GM13976 (cell line): Measurements from ENCODE around the gene TSC2.

Experiments
- DNase-seq: peaks from one replicate; pipeline ENCODE4 v3.0.0; 2012; ENCODE audit warnings: low spot score
- CTCF ChIP-seq: IDR thresholded peaks from 2 replicates; pipeline ENCODE4 v1.5.1; 2012; ENCODE audit warnings: borderline replicate concordance, mild to moderate bottlenecking; ENCODE audit not compliant: insufficient read depth; ENCODE audit errors: extremely low read depth, missing control alignments, control extremely low read depth
- in situ Hi-C: fragments of 300-500 bp; cut with MboI; formaldehyde crosslinking; loops from one replicate; pipeline ENCODE4 v1.12.0; 2022; ENCODE audit warnings: low sequenced_read_pairs, mixed read lengths, inconsistent platforms; ENCODE audit not compliant: unreplicated experiment

TSC2 gene

GRCh38 chr16:2070576-2071453 lies 23.0 kb downstream of the TSC2 start:
- DNase-seq = no peak
- no peak for TF ChIP-seq CTCF
- in situ Hi-C loops = no loop called here

GRCh38 chr16:2071454-2072202 lies 23.8 kb downstream of the TSC2 start:
- in situ Hi-C loops = no loop called here
- TF ChIP-seq CTCF = no peak
- no peak for DNase-seq

DNA sequence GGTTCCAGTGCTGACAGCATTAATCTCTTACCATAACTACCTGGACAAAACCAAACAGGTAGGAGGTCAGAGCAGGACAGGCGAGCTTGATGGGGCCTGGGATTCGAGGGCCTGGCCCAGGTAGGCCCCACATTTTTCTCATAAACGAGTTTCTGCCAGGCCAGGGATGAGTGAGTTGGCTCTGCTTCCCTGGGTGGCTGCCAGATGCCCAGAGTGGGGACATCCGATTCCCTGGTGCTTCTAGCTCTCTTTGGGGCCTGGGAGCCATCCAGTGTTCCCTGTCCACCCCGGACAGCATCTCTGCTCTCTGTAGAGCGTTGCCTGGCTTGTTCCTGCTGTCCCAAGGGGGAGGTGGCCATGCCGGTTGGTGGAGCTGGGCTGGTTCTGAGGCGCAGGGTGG lies 25.1 kb downstream of the TSC2 start:
- DNase-seq = no peak
- in situ Hi-C loops = no loop called here
- no peak for TF ChIP-seq CTCF

- no peak for DNase-seq
- in situ Hi-C loops = no loop called here
- TF ChIP-seq CTCF = no peak
Observed at GRCh38 chr16:2074071-2074470, 26.3 kb downstream of the TSC2 start.

GRCh38 chr16:2075631-2076030 lies 27.8 kb downstream of the TSC2 start:
- no peak for TF ChIP-seq CTCF
- DNase-seq = no peak
- in situ Hi-C loops = no loop called here

- DNase-seq = no peak
- in situ Hi-C loops = no loop called here
- no peak for TF ChIP-seq CTCF
Observed at GRCh38 chr16:2076072-2076865, 28.5 kb downstream of the TSC2 start.
